ENCODE results near the gene SLC24A1. TPM values are rescaled to one million over a fixed set of nuclear protein-coding genes. Genes with fewer than 3 reads are reported as not detected.
"Not testable (repeated sequence)": the region's sequence is repeated elsewhere in the genome, so short reads cannot be mapped to it uniquely, and the experiment has no call there.

Gene SLC24A1
- total RNA-seq, 2 experiments from 2014 or later, result 6.4 to 7.8 TPM

- ChIA-PET CTCF (no interaction called here), POLR2A (no interaction called here)
These were observed 8.6 kb upstream of the SLC24A1 start for GRCh38 chr15:65612949-65613744.

- CTCF ChIA-PET, POLR2A ChIA-PET: not testable (repeated sequence)
These were observed 5.9 kb upstream of the SLC24A1 start for GRCh38 chr15:65615887-65616286.

- ChIA-PET CTCF (no interaction called here), POLR2A (no interaction called here)
These were observed 3.1 kb upstream of the SLC24A1 start for GRCh38 chr15:65618560-65619109.

GRCh38 chr15:65619626-65620290, 2.0 kb upstream of the SLC24A1 start:
- POLR2A ChIA-PET, result no interaction called here
- CTCF ChIA-PET, result interaction anchor here (0.8 kb wide), 1 partner anchor 10 kb away, joined by 4 read pairs; no protein-coding TSS in a partner anchor

DNA sequence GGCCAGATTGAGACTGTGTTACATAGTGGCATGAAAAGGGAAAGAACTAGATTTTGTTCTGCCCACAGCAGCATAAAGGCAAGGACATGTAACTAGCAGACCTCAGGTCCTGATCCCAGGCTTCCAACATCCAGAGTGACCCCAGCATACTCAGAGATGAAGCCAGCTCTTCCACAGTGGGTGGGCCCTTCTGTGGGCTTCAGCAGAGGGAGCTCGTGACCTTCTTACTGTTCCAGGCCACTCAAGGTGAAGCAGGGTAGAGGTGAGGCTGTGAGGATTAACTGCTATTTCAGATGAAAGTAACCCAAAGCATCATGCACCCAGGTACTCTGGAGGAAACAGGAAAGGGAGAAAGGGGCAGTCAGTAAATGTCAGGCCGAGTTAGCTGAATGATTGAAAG, 905 bp upstream of the SLC24A1 start:
- CTCF ChIA-PET, result interaction anchor here (1.1 kb wide), 1 partner anchor 17 kb away, joined by 3 read pairs; no protein-coding TSS in a partner anchor
- POLR2A ChIA-PET, result no interaction called here

DNA sequence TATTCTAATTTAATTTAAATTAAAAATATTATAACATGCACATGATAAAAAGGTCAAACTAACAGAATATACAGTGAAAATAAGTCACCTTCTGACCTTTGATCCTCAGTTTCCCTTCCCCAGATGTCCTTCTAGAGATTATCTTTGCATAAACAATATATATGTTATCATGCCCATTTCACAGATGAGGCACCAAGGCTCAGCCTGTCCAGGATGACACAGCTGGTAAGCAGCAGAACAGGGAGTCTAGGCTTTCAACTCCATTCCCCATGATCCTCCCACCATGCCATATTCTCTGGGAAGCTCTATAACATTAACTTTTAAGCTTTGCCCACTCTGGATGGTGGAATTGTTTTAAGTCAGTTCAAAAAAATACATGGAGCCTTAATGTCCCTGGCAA, 1.4 kb downstream of the SLC24A1 start:
- ChIA-PET POLR2A (no interaction called here), CTCF (no interaction called here)

GRCh38 chr15:65626856-65627255, 5.1 kb downstream of the SLC24A1 start:
- CTCF ChIA-PET, result no interaction called here
- POLR2A ChIA-PET, result no interaction called here

- CTCF ChIA-PET, result interaction anchor here (1.1 kb wide), 1 partner anchor 10 kb away, joined by 4 read pairs; no protein-coding TSS in a partner anchor
- POLR2A ChIA-PET, result no interaction called here
These were observed 7.8 kb downstream of the SLC24A1 start for GRCh38 chr15:65629548-65629947.

DNA sequence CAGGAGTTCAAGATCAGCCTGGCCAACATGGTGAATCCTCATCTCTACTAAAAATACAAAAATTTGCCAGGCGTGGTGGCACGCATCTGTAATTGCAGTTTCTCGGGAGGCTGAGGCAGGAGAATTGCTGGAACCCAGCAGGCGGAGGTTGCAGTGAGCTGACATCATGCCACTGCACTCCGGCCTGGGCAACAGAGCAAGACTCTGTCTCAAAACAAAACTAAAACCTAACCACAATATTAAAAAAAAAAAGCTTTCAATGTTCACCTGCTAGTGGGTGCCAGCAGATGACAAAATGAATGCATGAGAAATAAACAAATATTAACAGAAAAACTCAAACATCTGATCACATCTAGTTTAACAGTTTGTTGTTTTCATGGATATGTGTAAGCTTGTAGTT, 9.0 kb downstream of the SLC24A1 start:
- ChIA-PET POLR2A (interaction anchor here (1.1 kb wide), 1 partner anchor 237 kb away, joined by 5 read pairs; no protein-coding TSS in a partner anchor), CTCF (interaction anchor here (0.7 to 1.3 kb wide), 2 partner anchors 12 to 24 kb away, joined by 3 read pairs; no protein-coding TSS in a partner anchor)

GRCh38 chr15:65631503-65631902, 9.8 kb downstream of the SLC24A1 start:
- ChIA-PET CTCF (interaction anchor here (0.7 to 1.3 kb wide), 2 partner anchors 11 to 25 kb away, joined by 3 read pairs; no protein-coding TSS in a partner anchor), POLR2A (interaction anchor here (1.1 kb wide), 1 partner anchor 237 kb away, joined by 5 read pairs; no protein-coding TSS in a partner anchor)

DNA sequence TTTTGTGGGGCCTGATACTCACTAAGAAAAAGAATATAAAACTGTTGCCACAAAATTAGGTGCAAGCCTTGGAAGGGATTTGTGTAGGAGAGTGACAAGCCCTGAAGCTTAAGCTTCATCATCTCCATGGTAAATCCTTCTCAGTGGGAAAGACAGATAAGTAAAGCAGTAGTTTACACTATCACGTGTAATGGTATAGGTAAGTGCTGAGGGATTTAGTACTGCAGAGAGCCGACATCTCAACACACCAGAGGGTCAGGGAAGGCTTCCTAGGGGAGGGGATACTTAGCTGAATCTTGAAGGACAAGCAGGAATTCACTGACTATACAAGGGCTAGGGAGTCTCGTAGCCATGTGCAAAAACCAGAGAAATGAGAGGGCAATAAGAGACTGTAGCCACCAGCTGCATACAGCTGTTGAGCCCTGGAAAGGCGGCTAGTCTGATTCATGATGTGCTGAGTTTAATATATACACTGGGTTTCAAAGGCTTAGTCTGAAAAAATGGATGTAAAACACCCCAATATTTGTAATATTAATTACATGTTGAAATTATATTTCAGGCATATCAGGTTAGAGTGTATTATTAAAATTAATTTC, 11.1 kb downstream of the SLC24A1 start:
- ChIA-PET POLR2A (no interaction called here), CTCF (no interaction called here)

DNA sequence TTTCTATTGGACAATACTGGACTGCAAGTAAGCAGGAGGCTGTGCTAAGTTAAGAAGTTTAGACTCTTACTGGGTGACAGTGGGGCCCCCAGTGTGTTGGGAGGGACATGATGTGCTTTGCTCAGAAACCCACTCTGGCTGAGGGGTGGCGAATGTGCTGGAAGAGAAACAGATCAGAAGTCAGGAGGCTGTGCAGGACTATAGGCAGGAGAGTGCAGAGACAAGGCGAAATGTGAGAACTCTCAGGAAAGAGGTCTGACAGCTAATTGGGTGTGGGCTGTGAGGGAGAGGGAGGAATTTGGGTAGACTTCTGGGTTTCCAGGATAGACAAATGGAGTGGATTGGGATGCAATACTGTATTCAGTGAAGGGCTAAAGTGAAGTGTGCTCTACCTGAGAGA, 12.0 kb downstream of the SLC24A1 start:
- POLR2A ChIA-PET, result no interaction called here
- CTCF ChIA-PET, result no interaction called here

DNA sequence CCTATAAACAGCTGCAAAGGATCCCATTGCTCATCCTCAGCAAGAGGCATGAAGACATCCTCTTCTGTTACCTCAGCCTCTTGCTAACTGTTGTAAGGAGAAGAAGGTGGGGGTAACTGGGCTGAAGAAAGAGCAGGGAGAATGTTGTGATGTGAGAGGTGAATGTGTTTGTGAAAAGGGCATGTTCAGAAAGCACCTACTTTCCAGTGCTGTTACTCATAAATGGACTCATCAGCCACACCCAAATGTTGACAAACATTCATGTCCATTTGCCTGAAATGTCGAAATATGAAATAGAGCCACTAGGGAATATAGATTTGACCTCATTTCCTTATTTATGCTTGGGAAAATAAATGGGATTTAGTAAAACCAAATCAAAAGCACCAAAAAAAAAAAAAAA, 12.6 kb downstream of the SLC24A1 start:
- CTCF ChIA-PET, result interaction anchor here (0.7 kb wide), 1 partner anchor 233 kb away, joined by 3 read pairs; no protein-coding TSS in a partner anchor
- POLR2A ChIA-PET, result no interaction called here

DNA sequence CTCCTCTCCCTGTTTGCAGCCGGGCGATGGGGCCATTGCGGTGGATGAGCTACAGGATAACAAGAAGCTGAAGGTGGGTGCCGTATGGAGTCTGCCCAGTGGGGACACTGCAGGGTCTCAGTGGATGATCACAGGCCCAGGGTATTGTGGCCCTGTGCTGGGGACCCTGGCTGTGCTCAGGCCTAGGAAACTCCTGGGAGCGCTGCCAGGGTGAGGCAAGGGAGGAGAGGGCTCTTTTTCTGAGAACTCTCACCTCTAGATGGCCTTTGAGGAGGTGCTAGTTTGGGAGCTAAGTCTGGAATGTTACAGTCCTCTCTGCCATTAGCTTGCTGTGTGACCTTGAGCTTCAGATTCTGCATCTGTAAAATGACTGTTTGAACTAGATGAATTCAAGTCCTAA, 16.4 kb downstream of the SLC24A1 start:
- POLR2A ChIA-PET, result no interaction called here
- CTCF ChIA-PET, result interaction anchor here (0.6 to 2.9 kb wide), 8 partner anchors 17 to 304 kb away, joined by 3 to 15 read pairs (median 3); partner anchors contain the start of gene SLC24A1

- CTCF ChIA-PET, result interaction anchor here (0.7 to 2.9 kb wide), 9 partner anchors 17 to 623 kb away, joined by 3 to 15 read pairs (median 3); partner anchors contain the start of genes INTS14 and SLC24A1
- POLR2A ChIA-PET, result no interaction called here
These were observed 16.9 kb downstream of the SLC24A1 start for GRCh38 chr15:65638681-65639089.

- ChIA-PET CTCF (interaction anchor here (0.7 to 2.9 kb wide), 3 partner anchors 29 to 622 kb away, joined by 3 to 15 read pairs (median 3); partner anchors contain the start of gene INTS14), POLR2A (no interaction called here)
These were observed 17.8 kb downstream of the SLC24A1 start for GRCh38 chr15:65639509-65639908.

- CTCF ChIA-PET, result interaction anchor here (0.8 kb wide), 1 partner anchor 11 kb away, joined by 3 read pairs; no protein-coding TSS in a partner anchor
- POLR2A ChIA-PET, result no interaction called here
These were observed 20.2 kb downstream of the SLC24A1 start for GRCh38 chr15:65641768-65642475.

DNA sequence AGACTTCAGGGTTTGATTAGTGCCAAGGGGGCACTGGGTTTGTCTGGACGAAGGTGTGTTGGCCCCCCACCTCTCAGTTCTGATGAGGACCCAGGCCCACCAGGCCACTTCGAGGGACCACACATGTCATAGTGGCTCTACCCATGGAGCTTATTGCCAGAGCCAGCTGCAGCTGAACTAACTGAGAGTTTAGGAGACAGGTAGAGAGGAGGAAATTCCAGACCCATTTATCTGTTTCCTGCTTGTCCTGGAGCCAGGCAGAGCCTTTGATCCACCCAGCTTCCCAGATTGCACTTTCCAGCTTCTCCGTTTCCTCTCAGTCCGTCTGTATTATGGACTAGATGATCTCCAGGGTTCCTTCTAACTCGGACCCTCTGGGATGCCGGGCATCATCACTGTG, 20.9 kb downstream of the SLC24A1 start:
- ChIA-PET CTCF (interaction anchor here (0.8 kb wide), 1 partner anchor 12 kb away, joined by 3 read pairs; no protein-coding TSS in a partner anchor), POLR2A (no interaction called here)

DNA sequence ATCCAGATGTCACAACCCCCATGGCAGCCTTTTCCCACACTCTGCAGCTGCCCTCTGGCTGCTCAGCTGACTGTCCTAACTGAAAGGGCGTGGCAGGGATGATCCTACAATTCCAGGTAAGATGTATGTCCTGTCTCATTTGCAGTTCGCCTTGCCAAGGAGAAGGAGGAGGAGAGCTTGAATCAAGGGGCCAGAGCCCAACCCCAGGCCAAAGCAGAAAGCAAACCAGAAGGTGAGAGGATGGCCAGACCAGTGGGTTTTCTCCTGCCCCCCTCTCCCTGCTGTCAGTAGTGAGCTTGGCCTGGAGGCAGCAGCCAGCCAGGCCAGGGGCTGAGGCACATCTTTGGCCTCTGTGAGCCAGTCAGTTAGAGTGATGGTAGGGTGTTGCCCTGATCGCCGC, 22.5 kb downstream of the SLC24A1 start:
- CTCF ChIA-PET, result no interaction called here
- POLR2A ChIA-PET, result interaction anchor here (0.6 kb wide), 1 partner anchor 75 kb away, joined by 3 read pairs; no protein-coding TSS in a partner anchor
